NT2/D1 (cell line): ENCODE results near the gene PAQR9.

Experiments
- DNase-seq: peaks from one replicate; pipeline ENCODE4 v3.0.0-alpha.2; 2011; ENCODE audit warnings: low read depth, low spot score
- H3K27me3 ChIP-seq: 2 replicates; pipeline ENCODE4 v1.6.0; 2011; ENCODE audit warnings: mild to moderate bottlenecking; ENCODE audit not compliant: insufficient read length, insufficient read depth
- H3K36me3 ChIP-seq: 2 replicates; pipeline ENCODE4 v1.6.1; 2011; ENCODE audit warnings: mild to moderate bottlenecking, low read length, mixed read lengths; ENCODE audit not compliant: insufficient read depth, insufficient read length
- H3K4me1 ChIP-seq: 2 replicates; pipeline ENCODE4 v1.5.1; 2011; ENCODE audit not compliant: insufficient read depth, insufficient read length
- H3K4me3 ChIP-seq: 2 replicates; pipeline ENCODE4 v1.5.1; 2011; ENCODE audit warnings: low read depth; ENCODE audit not compliant: insufficient read length
- H3K9ac ChIP-seq: 2 replicates; pipeline ENCODE4 v1.6.0; 2011; ENCODE audit warnings: low read depth; ENCODE audit not compliant: insufficient read length
- H3K9me3 ChIP-seq: 2 replicates; pipeline ENCODE4 v1.5.1; 2011; ENCODE audit warnings: mild to moderate bottlenecking, low read length; ENCODE audit not compliant: insufficient read depth
- SUZ12 ChIP-seq: IDR thresholded peaks from 2 replicates; pipeline ENCODE4 v1.6.1; 2011; ENCODE audit not compliant: insufficient read length, insufficient read depth; ENCODE audit errors: extremely low read depth
- YY1 ChIP-seq: IDR thresholded peaks from 2 replicates; pipeline ENCODE4 v1.6.1; 2011; ENCODE audit not compliant: insufficient read length, insufficient read depth
- ZNF274 ChIP-seq: IDR thresholded peaks from 2 replicates; pipeline ENCODE4 v1.6.1; 2011; ENCODE audit warnings: mild to moderate bottlenecking, low read depth, low read length

Gene PAQR9

GRCh38 chr3:142912402-142913172, 50.9 kb downstream of the PAQR9 start:
- no peak for DNase-seq
- Histone ChIP-seq H3K4me3 (no peak overlapping the region), H3K9me3 (no peaks in the 10 kb centered on the region), H3K27me3 (no peaks in the 10 kb centered on the region), H3K36me3 (no peaks in the 10 kb centered on the region), H3K9ac (no peak overlapping the region), H3K4me1 (no peaks in the 10 kb centered on the region)
- TF ChIP-seq YY1 (no peak), ZNF274 (no peak), SUZ12 (no peak)
